ENCODE results near the gene GAL3ST3.
A peak's percentile ranks its signal among the peaks of the same experiment; 100 is the strongest.

Gene GAL3ST3

DNA sequence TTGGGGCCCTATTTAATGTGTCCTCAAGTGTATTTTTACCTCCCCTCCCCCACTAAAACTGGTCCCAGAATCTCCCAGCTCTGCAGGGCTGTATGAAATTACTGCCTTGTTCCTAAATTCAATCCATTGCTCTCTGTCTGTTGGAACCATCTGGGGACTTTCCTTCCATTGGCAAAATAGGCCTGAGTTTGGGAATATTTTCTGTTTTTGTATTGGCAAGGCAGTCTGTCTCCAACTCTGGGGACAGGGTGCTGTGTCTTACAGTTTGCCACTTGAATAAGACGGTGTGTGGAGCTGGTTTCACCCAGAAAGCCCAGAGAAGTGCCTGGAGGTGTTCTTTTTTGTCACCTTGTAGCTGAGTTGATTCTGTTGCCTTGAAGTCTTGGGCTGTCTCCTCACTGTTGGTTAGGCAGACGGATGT, 22.4 kb upstream of the GAL3ST3 start:
- DNase-seq, result no peak

DNA sequence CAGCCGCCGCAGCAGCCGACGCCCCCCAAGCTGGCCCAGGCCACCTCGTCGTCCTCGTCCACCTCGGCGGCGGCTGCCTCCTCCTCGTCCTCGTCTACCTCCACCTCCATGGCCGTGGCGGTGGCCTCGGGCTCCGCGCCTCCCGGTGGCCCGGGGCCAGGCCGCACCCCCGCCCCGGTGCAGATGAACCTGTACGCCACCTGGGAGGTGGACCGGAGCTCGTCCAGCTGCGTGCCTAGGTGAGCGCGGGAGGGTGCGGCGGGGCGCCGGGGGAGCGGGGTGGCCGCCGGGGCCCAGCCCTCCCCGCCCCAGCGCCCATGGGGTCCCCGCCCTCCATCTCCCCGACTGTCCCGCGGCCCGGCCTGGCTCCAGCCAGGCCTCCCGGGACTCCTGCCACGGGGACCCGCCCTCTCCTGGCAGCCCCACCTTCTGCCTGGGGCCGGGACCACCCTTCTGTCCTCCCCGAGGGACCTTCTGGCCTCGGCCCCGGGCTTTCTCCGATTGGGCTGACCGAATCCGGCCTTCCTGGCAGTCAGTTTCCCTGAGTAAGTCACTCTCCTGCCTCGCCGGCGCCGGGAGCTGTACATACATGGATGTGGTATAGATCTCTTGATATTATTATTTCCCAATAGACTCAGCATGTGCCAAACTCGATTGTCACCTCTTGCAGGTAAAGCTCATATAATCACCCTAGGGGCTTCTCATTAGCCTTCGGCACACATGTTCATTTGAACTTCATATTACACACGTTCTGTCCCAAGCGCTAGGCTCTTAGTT, 21.8 kb upstream of the GAL3ST3 start:
- no peaks in the 10 kb centered on the region for H3K9me2 ChIP-seq (replicated peaks; ENCODE audit: insufficient read depth, low read length)
- peak; percentile 20 for DNase-seq
- H3K9me3 ChIP-seq (replicated peaks; ENCODE audit: insufficient read depth, low read length), result no peaks in the 10 kb centered on the region
- H3K4me2 ChIP-seq (ENCODE audit: low read depth, low read length), result peak overlapping the region; percentile 88
- TF ChIP-seq EZH2 (optimal IDR thresholded peaks at IDR 0.05; ENCODE audit: low read depth, low read length) (no peak), EZH2phosphoT487 (IDR thresholded peaks at IDR 0.05; ENCODE audit: low read length) (no peak)
- TF ChIP-seq, protein P1, sequence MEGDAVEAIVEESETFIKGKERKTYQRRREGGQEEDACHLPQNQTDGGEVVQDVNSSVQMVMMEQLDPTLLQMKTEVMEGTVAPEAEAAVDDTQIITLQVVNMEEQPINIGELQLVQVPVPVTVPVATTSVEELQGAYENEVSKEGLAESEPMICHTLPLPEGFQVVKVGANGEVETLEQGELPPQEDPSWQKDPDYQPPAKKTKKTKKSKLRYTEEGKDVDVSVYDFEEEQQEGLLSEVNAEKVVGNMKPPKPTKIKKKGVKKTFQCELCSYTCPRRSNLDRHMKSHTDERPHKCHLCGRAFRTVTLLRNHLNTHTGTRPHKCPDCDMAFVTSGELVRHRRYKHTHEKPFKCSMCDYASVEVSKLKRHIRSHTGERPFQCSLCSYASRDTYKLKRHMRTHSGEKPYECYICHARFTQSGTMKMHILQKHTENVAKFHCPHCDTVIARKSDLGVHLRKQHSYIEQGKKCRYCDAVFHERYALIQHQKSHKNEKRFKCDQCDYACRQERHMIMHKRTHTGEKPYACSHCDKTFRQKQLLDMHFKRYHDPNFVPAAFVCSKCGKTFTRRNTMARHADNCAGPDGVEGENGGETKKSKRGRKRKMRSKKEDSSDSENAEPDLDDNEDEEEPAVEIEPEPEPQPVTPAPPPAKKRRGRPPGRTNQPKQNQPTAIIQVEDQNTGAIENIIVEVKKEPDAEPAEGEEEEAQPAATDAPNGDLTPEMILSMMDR (IDR thresholded peaks at IDR 0.05; ENCODE audit: low read length), result no peak
- H3K4me3 ChIP-seq (ENCODE audit: low read length), result peak overlapping the region; percentile 75
- H3K4me1 ChIP-seq (ENCODE audit: low read length), result peaks cover 38% of the 10 kb centered on the region
- peaks cover 14% of the 10 kb centered on the region for H4K20me1 ChIP-seq (ENCODE audit: insufficient read depth, low read length)
- peak overlapping the region; percentile 59; the same call in 1 of the 2 replicates for H3K9ac ChIP-seq (ENCODE audit: low read length)
- peaks cover 54% of the 10 kb centered on the region for H3K79me2 ChIP-seq (ENCODE audit: low read length)
- H3K36me3 ChIP-seq (replicated peaks; ENCODE audit: insufficient read depth, low read length), result no peaks in the 10 kb centered on the region; the same call in 1 of the 2 replicates
- peaks cover 48% of the 10 kb centered on the region for H3F3A ChIP-seq (ENCODE audit: insufficient read depth, low read length)
- H3K27me3 ChIP-seq (replicated peaks; ENCODE audit: insufficient read depth, low read length), result no peaks in the 10 kb centered on the region
- no peak overlapping the region for H3K27ac ChIP-seq (ENCODE audit: low read length)
- H2AFZ ChIP-seq (ENCODE audit: low read length), result peak overlapping the region; percentile 41; the same call in 1 of the 2 replicates

More for the DNA sequence above, 22.4 kb upstream of the GAL3ST3 start:
- Histone ChIP-seq H3K9me2 (replicated peaks; ENCODE audit: insufficient read depth, low read length) (no peaks in the 10 kb centered on the region), H3K4me2 (ENCODE audit: low read depth, low read length) (peak overlapping the region; percentile 88), H3K4me3 (ENCODE audit: low read length) (peak overlapping the region; percentile 75), H3K4me1 (ENCODE audit: low read length) (peaks cover 33% of the 10 kb centered on the region), H2AFZ (ENCODE audit: low read length) (no peak overlapping the region), H3K27me3 (replicated peaks; ENCODE audit: insufficient read depth, low read length) (no peaks in the 10 kb centered on the region), H3K79me2 (ENCODE audit: low read length) (peaks cover 53% of the 10 kb centered on the region), H3K36me3 (replicated peaks; ENCODE audit: insufficient read depth, low read length) (no peaks in the 10 kb centered on the region; the same call in 1 of the 2 replicates), H4K20me1 (ENCODE audit: insufficient read depth, low read length) (peaks cover 14% of the 10 kb centered on the region), H3F3A (ENCODE audit: insufficient read depth, low read length) (peaks cover 43% of the 10 kb centered on the region), H3K27ac (ENCODE audit: low read length) (no peak overlapping the region), H3K9ac (ENCODE audit: low read length) (peak overlapping the region; percentile 59; the same call in 1 of the 2 replicates), H3K9me3 (replicated peaks; ENCODE audit: insufficient read depth, low read length) (no peaks in the 10 kb centered on the region)
- TF ChIP-seq, protein P1 (IDR thresholded peaks at IDR 0.05; ENCODE audit: low read length), result no peak
- TF ChIP-seq EZH2 (optimal IDR thresholded peaks at IDR 0.05; ENCODE audit: low read depth, low read length) (no peak), EZH2phosphoT487 (IDR thresholded peaks at IDR 0.05; ENCODE audit: low read length) (no peak)

DNA sequence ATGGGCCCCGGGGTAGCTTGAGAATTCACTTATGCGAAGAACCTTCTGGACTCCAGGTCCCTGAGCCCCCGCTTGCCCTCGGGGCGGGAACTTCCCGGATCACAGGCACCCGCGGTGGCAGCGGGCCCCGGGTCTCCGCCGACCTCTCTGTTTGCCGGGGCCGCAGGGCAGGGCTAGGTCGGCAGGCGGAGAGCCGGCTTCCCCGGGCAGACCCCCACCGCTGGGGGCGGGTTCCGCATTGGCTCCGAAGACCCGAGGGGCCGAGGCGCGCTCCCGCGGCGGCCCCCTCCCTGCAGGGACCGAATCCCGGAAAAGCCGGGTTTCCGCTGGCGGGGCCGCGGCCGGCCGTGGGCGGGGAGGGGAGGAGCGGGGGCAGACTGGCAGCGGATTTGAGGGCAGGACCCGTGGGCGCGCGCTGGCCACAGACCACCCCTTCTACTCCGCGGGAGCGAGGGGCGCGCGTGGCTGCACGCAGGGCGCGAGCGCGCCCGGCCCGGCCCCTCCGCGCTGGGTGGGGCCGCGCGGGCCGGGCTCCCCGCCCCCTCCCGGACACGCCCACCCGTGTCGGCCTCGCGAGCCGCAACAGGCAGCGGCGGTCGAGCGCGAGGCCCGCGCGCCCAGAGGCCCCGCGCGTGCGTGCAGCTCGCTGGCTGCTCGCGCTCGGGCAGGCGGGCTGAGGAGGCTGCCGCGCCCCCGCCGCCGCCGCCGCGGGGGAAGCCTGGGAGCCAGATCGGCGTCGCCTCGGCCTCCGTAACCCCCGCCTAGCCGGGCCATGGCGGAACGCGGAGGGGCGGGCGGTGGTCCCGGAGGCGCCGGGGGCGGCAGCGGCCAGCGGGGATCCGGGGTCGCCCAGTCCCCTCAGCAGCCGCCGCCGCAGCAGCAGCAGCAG, 21.0 kb upstream of the GAL3ST3 start, which contains the start of gene PACS1:
TSS of gene PACS1 (plus strand) at position 558 of the 889 bp plus-strand sequence. CDS start at position 773, 215 bp downstream.
- DNase-seq, result peak; percentile 66
- TF ChIP-seq, protein P1 (IDR thresholded peaks at IDR 0.05; ENCODE audit: low read length), result no peak
- TF ChIP-seq EZH2phosphoT487 (IDR thresholded peaks at IDR 0.05; ENCODE audit: low read length) (no peak), EZH2 (optimal IDR thresholded peaks at IDR 0.05; ENCODE audit: low read depth, low read length) (no peak)
- H3K79me2 ChIP-seq (ENCODE audit: low read length), result peaks cover 58% of the 10 kb centered on the region
- H4K20me1 ChIP-seq (ENCODE audit: insufficient read depth, low read length), result peaks cover 14% of the 10 kb centered on the region
- H3K36me3 ChIP-seq (replicated peaks; ENCODE audit: insufficient read depth, low read length), result no peaks in the 10 kb centered on the region; the same call in 1 of the 2 replicates
- H3K27me3 ChIP-seq (replicated peaks; ENCODE audit: insufficient read depth, low read length), result no peaks in the 10 kb centered on the region
- H2AFZ ChIP-seq (ENCODE audit: low read length), result peak within 1 kb of the TSS; percentile 41; the same call in 1 of the 2 replicates
- peak within 1 kb of the TSS; percentile 95 for H3K27ac ChIP-seq (ENCODE audit: low read length)
- H3K9me3 ChIP-seq (replicated peaks; ENCODE audit: insufficient read depth, low read length), result no peaks in the 10 kb centered on the region
- H3K9me2 ChIP-seq (replicated peaks; ENCODE audit: insufficient read depth, low read length), result no peaks in the 10 kb centered on the region
- H3F3A ChIP-seq (ENCODE audit: insufficient read depth, low read length), result peaks cover 57% of the 10 kb centered on the region
- H3K9ac ChIP-seq (ENCODE audit: low read length), result peak within 1 kb of the TSS; percentile 61
- peak within 1 kb of the TSS; percentile 75 for H3K4me3 ChIP-seq (ENCODE audit: low read length)
- H3K4me2 ChIP-seq (ENCODE audit: low read depth, low read length), result peak within 1 kb of the TSS; percentile 88
- H3K4me1 ChIP-seq (ENCODE audit: low read length), result peaks cover 44% of the 10 kb centered on the region

Measured in MM.1S (cell line).